A204.1 (cell line): ENCODE results near the gene C7.
"Not testable (repeated sequence)": the region's sequence is repeated elsewhere in the genome, so short reads cannot be mapped to it uniquely, and the experiment has no call there.

Experiments
- FAIRE-seq: peaks from 2 replicates; lab custom pipeline; 2012; peaks lifted over from hg19 to GRCh38; lab: Jason Lieb, UNC

The C7 gene

DNA sequence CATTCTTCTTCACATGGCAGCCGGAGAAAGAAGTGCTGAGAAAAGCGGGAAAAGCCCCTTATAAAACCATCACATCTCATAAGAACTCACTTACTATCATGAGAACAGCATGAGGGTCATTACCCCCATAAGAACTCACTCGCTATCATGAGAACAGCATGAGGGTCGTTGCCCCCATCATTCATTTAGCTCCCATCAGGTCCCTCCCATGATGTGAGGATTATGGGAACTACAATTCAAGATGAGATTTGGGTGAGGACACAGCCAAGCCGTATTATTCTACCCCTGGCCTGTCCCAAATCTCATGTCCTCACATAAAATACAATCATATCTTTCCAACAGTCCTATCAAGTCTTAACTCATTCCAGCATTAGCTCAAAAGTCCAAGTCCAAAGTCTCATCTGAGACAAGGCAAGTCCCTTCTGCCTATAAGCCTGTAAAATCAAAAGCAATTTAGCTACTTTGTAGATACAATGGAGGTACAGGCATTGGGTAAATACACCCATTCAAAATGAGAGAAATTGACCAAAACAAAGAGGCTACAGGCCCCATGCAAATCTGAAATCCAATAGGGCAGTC lies 82.8 kb downstream of the C7 start:
- FAIRE-seq, result no peak

DNA sequence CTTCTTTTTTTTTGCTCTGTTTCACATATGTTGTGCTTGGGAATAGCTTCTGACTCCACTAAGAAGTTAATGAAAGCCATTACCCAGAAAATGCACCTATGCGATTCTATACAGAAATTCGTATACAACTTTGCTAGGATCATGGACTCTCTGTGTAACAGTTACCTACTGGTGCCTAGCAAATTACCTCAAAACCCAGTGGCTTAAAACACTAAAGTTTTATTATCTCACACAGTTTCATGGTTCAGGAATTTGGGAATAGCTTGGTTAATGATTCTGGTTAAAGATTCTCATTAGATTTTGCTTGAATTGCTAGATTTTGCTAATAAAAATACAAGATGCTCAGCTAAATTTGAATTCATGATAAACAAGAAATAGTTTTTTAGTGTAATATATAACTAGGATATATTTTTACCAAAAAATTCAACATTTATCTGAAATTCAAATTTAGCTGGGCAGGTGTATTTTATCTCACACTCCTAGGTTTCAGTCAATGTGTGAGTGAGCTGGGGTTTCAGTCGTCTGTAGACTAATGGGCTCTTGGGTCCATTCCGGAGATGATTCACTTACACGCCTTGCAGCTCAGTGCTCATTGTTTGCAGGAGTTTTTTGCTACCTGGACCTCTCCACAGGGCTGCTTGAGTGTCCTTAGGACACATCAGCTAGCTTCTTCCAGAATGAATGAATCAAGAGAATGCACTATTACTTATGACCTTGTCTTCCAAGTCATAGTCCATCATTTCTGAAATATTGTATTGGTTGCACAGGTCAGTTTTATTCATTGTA lies 86.7 kb downstream of the C7 start:
- no peak for FAIRE-seq

DNA sequence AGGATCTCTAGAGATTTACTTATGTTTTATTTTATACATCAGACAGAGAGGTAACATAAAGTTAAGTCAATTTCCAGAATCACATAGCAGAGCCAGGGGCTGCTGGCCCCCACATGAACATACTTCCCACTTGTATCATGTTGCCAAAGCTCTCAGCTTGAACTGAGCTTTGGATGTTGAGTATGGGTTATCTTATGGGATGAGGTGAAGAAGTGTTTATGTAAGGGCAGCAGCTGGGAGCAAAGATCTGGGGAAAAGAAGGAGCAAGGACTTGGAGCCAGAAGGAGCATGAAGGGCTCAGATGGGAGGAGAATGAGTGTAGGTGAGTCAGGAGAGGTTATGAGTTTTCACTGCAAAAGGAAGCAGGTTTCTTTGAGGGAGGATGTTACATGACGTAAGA lies 89.8 kb downstream of the C7 start:
- FAIRE-seq, result no peak

DNA sequence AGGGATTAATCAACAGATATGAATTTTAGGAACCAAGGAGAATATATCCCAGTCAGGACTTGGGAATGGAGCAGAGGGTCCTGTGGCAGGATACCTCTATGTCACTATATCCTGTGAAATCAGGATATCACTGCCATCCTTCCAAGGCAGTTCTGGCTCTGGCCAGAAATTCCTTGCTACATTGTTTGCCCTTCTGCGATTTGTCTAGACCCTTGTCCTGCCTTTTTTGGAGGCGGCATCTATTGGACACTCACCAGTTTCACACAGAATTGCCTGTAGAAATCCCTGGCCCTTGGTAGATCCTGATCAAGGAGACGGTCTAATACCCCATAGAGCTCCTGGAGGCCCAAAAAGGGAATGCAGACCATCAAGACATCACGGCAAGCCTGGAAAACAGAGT lies 90.7 kb downstream of the C7 start:
- no peak for FAIRE-seq

DNA sequence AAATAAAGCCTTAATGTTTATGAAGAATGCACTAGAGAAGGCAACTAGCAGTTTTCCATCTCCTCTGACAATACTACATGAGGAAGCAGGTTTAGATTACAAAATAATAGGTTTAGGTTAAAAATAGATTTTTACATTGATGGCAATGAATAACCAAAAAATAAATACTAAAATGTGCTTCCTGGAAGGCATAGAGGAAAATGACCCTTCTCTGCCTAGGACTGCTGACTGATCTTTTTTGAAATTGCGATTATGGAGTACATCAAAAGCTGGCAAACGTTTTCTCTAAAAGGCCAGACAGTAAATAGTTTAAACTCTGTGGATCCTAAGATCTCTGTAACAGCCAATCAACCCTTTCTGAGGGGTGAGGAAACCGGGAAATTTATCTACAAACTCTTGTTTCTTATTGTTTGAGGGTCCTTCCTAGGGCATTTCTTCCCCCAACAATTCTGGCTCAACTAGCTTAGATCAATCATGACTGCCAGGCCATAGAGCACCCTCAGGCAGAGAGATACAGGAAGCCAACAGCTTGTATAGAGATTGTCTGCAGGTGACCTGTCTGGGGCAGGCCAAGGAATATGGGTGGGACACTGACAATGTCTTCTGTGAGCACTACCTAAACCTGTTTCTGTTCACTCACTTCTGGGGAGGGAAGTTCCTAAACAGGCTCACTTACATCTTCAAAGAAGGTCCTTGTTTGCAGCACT lies 94.5 kb downstream of the C7 start:
- no peak for FAIRE-seq

DNA sequence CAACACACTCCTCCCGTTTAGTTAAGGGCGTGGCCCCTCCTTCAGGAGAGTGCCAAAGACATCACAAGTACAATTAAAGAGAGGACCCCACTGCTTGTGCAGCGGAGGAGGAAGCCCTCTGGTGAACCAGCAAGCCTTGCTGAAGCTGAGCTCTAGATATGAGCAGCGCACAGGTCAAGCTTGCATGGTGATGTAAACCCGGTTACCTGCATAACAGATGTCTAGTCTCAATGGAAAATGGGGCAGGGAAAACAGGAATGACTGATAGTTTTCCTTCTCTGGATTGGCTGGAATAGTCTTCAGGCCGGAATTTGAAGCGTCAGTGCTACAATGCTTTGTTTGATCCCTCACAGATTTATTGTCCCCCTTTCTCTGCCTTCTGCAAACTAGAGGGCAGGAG lies 95.6 kb downstream of the C7 start:
- FAIRE-seq, result no peak

DNA sequence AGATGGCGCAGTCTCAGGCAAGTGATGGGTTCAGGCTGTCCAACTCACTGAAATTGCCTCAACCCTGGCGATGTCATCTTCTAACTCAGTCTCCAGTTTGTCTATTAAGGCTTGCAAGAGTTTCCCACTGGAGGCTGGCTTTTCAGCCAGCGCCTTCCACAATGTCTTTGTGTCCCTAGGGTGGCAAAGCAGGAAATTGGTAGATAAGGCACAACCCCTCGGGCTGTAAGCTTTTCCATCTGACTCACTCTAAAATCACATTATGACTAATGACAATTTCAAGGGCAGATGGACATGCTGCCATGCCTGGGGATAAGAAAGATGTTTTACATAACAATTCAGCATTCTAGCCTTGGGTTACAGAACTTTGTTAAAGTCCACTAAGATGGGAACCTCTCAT lies 99.9 kb downstream of the C7 start:
- FAIRE-seq, result no peak

DNA sequence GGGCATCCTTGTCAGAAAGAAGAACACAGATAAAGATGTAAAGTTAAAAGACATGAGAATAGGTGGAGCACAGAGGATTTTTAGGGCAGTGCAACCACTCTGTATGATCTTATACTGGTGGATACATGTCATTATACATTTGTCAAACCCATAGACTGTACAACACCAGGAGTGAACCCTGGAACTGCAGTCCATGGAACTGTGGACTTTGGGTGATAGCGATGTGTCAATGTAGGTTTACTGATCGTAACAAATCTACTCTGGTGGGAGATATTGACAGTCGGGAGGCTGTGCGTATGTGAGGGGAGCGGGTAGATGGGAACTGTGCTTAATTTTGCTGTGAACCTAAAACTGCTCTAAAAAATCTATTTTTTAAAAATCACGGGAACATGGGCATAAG lies 101.3 kb downstream of the C7 start:
- FAIRE-seq, result no peak

DNA sequence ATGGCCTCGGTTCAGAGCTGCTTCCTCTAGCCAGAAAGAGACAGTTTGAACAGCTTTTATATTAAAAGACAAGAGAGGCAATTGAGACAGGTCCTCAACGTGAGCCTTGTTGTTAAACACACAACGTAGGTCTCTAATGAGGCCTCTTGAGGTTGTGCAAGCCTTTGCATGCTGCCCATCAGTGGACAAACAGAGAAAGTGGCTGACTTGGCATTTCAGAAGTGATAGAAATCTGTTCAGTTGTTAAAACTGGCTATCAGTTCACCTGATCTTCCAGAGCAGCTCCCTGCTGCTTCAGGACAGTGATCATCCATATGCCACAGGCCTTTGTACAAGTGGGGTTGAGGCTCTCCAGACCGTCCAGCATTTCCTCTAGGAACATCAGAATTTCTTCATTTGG lies 103.0 kb downstream of the C7 start:
- FAIRE-seq, result no peak

DNA sequence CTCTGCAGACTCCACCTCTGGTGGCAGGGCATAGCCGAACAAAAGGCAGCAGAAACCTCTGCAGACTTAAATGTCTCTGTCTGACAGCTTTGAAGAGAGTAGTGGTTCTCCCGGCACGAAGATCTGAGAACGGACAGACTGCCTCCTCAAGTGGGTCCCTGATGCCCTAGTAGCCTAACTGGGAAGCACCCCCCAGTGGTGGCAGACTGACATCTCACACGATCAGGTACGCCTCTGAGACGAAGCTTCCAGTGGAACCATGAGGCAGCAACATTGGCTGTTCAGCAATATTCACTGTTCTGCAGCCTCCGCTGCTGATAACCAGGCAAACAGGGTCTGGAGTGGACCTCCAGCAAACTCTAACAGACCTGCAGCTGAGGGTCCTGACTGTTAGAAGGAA lies 113.3 kb downstream of the C7 start:
- not testable (repeated sequence) for FAIRE-seq
